OCI-LY1 (cell line): ENCODE measurements around the gene ARID5B.

Experiments used
- CTCF ChIP-seq: fragments of 200-600 bp; sonication (generic), shearing (Covaris generic); IDR thresholded peaks from 2 replicates; pipeline ENCODE4 v1.5.1; 2017; ENCODE audit warnings: mild to moderate bottlenecking, antibody characterized with exemption, low read length, moderate library complexity, mixed read lengths
- EZH2 ChIP-seq: fragments of 200-600 bp; sonication (generic), shearing (Covaris generic); IDR thresholded peaks from 2 replicates; pipeline ENCODE4 v1.8.0; 2017; ENCODE audit warnings: borderline replicate concordance, mixed run types, mild to moderate bottlenecking, antibody characterized with exemption, low read length, moderate library complexity, mixed read lengths

GRCh38 chr10:61901829-61902444 lies 438 bp downstream of the ARID5B start:
- TF ChIP-seq CTCF (no peak), EZH2 (no peak)
